ENCODE results near the gene MBOAT7.
"Not testable (repeated sequence)": the region's sequence is repeated elsewhere in the genome, so short reads cannot be mapped to it uniquely, and the experiment has no call there.

Gene MBOAT7

GRCh38 chr19:54186934-54187381 is 2.4 kb downstream of the MBOAT7 start:
- DNase-seq, result no peak

- DNase-seq, result no peak
These were observed 3.0 kb downstream of the MBOAT7 start for GRCh38 chr19:54186351-54186750.

DNA sequence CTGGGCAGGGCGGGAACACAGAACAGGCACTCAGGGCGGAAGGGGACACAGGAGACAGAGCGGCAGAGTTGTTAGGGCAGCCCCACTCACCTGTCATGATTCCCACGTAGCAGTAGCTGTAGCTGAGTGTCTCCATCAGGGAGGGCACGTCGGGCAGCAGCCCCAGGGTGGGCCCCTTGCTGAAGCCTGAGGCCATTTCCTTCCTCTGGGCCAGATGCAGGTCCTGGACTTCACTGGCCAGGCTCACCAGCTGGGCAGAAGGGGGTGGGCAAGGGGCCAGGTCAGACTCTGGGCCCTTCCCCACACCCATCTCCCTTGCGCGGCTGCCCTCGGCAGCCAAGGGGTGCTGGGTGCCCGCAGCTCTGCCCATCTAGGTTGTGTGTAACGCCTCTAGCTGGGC is 5.9 kb downstream of the MBOAT7 start:
- no peak for DNase-seq

DNA sequence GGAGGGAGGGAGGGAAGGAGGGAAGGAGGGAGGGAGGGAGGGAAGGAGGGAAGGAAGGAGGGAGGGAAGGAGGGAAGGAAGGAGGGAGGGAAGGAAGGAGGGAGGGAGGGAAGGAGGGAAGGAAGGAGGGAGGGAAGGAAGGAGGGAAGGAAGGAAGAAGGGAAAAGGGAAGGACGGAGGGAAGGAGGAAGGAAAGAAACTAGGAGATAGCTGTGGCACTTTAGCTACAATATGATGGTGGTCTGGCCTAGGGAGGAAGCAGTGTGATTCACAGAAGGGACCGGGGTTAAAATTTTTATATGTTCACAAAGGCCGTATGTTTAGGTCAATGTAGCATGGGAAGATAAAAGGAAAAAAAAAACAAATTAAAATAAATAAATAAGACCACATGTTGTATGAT is 7.5 kb downstream of the MBOAT7 start:
- DNase-seq, result not testable (repeated sequence)

GRCh38 chr19:54180691-54181091 is 8.7 kb downstream of the MBOAT7 start:
- DNase-seq, result no peak

GRCh38 chr19:54179921-54180461 is 9.4 kb downstream of the MBOAT7 start:
- DNase-seq, result peak in 1 of 2 experiments; percentile 27

- no peak for DNase-seq
These were observed 10.0 kb downstream of the MBOAT7 start for GRCh38 chr19:54179262-54179852.

- peak in 1 of 2 experiments; percentile 13 for DNase-seq
These were observed 10.7 kb downstream of the MBOAT7 start for GRCh38 chr19:54178581-54179261.

GRCh38 chr19:54173951-54174834 is 15.2 kb downstream of the MBOAT7 start:
- no peak for DNase-seq

GRCh38 chr19:54173359-54173699 is 16.1 kb downstream of the MBOAT7 start:
- DNase-seq, result no peak

DNA sequence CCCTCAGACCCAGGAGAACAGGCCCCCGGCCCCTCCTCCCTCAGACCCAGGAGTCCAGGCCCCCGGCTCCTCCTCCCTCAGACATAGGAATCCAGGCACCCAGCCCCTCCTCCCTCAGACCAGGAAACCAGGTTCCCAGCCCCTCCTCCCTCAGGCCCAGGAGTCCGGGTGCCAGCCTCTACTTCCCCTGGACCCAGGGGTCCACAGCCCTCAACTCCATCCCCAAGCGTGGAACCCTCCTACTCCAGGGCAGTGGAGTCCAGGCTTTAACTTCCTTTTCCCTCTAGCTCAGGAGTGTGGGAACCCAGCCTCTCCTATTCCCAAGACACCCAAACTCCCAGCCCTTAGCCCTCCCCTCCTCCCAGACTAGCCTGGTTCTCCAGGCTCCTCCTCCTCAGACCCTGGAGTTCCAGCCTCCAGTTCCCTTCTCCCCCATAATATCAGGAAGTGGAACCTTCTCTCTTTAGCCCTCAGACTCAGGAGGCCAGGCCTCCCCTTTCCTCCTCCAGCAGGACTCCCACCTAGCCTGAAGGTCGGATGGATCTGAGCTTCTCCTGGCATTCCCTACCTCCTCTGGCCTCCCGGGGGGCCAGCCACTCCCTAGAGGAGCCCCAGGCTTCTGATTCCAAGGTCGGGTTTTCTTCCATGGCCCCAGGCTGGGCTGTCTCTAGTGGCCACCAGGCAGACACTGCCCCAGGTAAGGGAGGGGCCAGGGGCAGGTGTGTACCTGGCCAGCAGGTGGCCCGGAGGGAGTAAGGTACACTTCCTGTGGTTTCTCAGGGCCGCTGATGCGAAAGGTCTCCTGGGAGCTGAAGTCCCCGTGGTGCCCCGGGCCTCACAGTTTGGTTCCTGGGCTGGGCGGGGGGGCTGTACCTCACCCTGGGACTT is 16.7 kb downstream of the MBOAT7 start, which contains the start of gene TMC4:
TSS of gene TMC4 (minus strand) at position 690 of the 888 bp plus-strand sequence. CDS start at position 647, 43 bp downstream.
- DNase-seq, result peak in 1 of 2 experiments; percentile 10

GRCh38 chr19:54171736-54172431 is 17.5 kb downstream of the MBOAT7 start:
- DNase-seq, result not testable (repeated sequence)

DNA sequence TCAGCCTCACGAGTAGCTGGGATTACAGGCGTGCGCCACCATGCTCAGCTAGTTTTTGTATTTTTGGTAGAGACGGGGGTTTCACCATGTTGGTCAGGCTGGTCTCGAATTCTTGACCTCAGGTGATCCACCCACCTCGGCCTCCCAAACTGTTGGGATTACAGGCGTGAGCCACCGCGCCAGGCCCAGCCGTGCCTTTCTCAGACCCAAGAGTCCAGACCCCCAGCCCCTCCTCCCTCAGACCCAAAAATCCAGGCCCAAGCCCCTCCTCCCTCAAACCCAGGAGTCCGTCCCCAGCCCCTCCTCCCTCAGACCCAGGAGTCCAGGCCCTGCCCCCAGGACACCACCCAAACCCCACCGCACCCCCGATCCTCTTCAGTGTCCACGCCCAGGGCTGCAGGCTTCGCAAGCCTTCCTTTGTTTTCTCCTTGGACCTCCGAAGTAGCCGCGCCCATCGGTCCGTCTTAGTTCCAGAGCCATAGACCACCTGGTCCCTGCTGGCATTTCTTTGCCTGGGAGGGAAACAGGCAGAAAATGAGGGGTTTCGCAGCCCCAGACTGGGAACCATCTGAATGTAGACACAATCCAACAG is 20.1 kb downstream of the MBOAT7 start:
- no peak for DNase-seq

DNA sequence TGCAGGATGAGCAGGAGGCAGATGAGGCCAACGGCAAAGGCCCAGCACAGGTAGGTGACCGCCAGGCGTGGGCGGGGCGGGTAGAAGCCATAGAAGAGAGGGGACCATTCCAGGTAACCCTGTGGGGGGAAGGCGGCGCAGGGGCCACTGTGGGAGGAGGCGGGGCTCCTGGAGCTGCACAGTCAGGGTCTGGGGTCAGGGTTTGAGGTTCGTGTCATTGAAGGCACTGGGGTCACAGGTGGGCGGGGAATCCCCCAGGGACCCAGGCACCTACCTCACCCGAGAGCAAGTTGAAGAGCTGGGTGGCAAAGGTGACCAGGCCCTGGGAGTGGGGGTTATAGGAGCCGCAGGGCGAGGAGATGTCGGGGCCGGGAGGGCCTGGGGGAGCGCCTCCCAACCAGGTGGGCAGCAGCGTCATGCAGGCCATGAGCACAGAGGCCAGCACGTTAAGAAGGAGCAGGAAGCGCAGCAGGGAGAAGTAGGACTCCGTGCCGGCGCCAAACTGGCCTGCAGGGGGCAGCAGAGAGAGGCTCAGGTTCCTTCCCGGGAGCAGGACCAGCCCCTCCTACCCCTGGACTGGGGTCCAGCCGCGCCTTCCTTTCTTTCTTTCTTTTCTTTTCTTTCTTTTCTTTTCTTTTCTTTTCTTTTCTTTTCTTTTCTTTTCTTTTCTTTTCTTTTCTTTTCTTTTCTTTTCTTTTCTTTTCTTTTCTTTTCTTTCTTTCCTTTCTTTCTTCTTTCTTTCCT is 21.0 kb downstream of the MBOAT7 start:
- peak; percentile 74 to 84 for DNase-seq

GRCh38 chr19:54165222-54165621 is 24.2 kb downstream of the MBOAT7 start:
- DNase-seq, result no peak

- DNase-seq, result no peak
These were observed 24.9 kb downstream of the MBOAT7 start for GRCh38 chr19:54164369-54165068.

DNA sequence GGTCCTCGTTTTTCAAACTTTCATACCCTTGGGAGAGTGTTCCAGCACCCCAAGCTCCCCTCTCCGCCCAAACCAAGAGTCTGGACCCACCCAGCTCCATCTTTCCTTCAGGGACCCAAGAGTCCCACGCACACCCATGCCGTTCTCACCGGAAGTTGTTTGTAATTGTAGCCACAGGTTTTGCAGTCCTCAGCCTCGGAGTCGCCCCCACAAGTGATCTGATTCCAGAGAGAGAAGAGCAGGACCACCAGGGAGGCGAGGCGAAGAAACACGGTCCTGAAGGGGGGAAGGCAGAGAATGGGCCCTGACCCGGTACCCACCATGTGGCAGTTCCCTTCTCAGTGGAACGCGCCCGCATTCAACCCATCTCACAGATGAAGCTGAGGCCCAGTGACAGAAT is 26.5 kb downstream of the MBOAT7 start:
- no peak for DNase-seq

- peak; percentile 89 to 90 for DNase-seq
These were observed 27.1 kb downstream of the MBOAT7 start for GRCh38 chr19:54162241-54162805.

- no peak for DNase-seq
These were observed 28.5 kb downstream of the MBOAT7 start for GRCh38 chr19:54160854-54161253.

Data from Kasumi-1 (cell line).